ENCODE results near the gene HOPX. TPM values are rescaled to one million over a fixed set of nuclear protein-coding genes. Genes with fewer than 3 reads are reported as not detected.
A peak's percentile ranks its signal among the peaks of the same experiment; 100 is the strongest.

HOPX gene
- total and polyA plus RNA-seq, 2 of the 4 experiments (the other 2 are of a cell fraction), result 1.3 to 1.7 TPM

DNA sequence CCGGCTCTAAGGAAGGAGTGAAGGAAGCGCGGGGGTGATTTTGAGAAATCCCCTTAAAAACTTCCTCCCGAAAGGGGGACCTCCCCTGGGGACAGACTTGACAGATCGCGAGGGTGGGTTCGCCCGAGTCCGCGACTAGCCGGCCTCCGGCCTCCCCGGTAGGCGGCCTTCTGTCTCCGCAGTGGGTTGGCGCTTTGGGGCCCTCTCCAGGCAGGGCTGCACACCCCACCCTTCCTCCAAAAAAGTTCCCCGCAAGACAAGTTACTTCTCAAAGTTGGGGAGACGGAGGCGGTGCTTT, 24.8 kb downstream of the HOPX start:
- H3K27ac ChIP-seq (ENCODE audit: insufficient read depth, low read length), result no peak overlapping the region
- no peak overlapping the region for H3K4ac ChIP-seq (ENCODE audit: low read depth, low read length)
- H3K9ac ChIP-seq (ENCODE audit: low read depth, low read length), result no peak overlapping the region
- no peak overlapping the region for H3K56ac ChIP-seq (ENCODE audit: extremely low read depth, insufficient read depth, low read length)
- no peak overlapping the region for H2BK120ac ChIP-seq (ENCODE audit: low read depth, low read length)
- dilution Hi-C loops (cut with HindIII; ENCODE audit: low sequenced_read_pairs, unreplicated experiment), result no loop called here
- peak overlapping the region; percentile 93 for H2AFZ ChIP-seq (replicated peaks; ENCODE audit: low read length, poor library complexity)
- no peaks in the 10 kb centered on the region; the same call in 1 of the 2 replicates for H3K9me1 ChIP-seq (ENCODE audit: insufficient read depth, low read length)
- H3K23ac ChIP-seq (ENCODE audit: low read depth, low read length), result no peak overlapping the region
- ChIA-PET CTCF (no interaction called here), POLR2A (ENCODE audit: unreplicated experiment) (no interaction called here)
- H2BK15ac ChIP-seq (ENCODE audit: low read depth, low read length), result no peak overlapping the region
- H3K14ac ChIP-seq (replicated peaks; ENCODE audit: low read depth, low read length), result no peak overlapping the region
- DNase-seq (no peak), ATAC-seq (ENCODE audit: low read depth) (peak; percentile 53)
- no peak overlapping the region for H2AK5ac ChIP-seq (ENCODE audit: low read depth, low read length)
- H3K9me3 ChIP-seq (ENCODE audit: control insufficient read depth, insufficient read depth, low read length), result peaks cover 2% of the 10 kb centered on the region; the same call in 1 of the 2 replicates
- H3K18ac ChIP-seq (ENCODE audit: low read depth, low read length), result no peak overlapping the region
- peak overlapping the region; percentile 51 for H3K4me3 ChIP-seq (ENCODE audit: insufficient read depth, low read depth, low read length)
- H3K4me2 ChIP-seq (ENCODE audit: low read depth, low read length), result peak overlapping the region; percentile 38; the same call in 1 of the 2 replicates
- peaks cover 43% of the 10 kb centered on the region for H3K27me3 ChIP-seq (ENCODE audit: control insufficient read depth, insufficient read depth, low read length)
- H4K8ac ChIP-seq (ENCODE audit: low read depth in 2 of 2, low read length in 2 of 2), result no peak overlapping the region
- no TSS peak for BruUV-seq (replicated peaks)
- no peaks in the 10 kb centered on the region for H4K20me1 ChIP-seq (ENCODE audit: insufficient read depth, low read length)
- no peak overlapping the region for H2BK5ac ChIP-seq (ENCODE audit: low read depth, low read length, poor library complexity, severe bottlenecking)
- H3K4me1 ChIP-seq (ENCODE audit: control insufficient read depth, insufficient read depth, low read length), result peaks cover 2% of the 10 kb centered on the region; the same call in 1 of the 2 replicates
- intact Hi-C loops (cut with micrococcal nuclease), result loop anchor here (5.0 kb wide), 1 partner anchor 146 kb away; no protein-coding TSS in a partner anchor
- no peak overlapping the region for H2BK20ac ChIP-seq (ENCODE audit: low read depth, low read length)
- in situ Hi-C loops (cut with MboI; ENCODE audit: low sequenced_read_pairs), result no loop called here
- TF ChIP-seq, protein P1, sequence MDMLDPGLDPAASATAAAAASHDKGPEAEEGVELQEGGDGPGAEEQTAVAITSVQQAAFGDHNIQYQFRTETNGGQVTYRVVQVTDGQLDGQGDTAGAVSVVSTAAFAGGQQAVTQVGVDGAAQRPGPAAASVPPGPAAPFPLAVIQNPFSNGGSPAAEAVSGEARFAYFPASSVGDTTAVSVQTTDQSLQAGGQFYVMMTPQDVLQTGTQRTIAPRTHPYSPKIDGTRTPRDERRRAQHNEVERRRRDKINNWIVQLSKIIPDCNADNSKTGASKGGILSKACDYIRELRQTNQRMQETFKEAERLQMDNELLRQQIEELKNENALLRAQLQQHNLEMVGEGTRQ (IDR thresholded peaks at IDR 0.05; ENCODE audit: low read depth, low read length), result no peak
- TF ChIP-seq, protein P2, sequence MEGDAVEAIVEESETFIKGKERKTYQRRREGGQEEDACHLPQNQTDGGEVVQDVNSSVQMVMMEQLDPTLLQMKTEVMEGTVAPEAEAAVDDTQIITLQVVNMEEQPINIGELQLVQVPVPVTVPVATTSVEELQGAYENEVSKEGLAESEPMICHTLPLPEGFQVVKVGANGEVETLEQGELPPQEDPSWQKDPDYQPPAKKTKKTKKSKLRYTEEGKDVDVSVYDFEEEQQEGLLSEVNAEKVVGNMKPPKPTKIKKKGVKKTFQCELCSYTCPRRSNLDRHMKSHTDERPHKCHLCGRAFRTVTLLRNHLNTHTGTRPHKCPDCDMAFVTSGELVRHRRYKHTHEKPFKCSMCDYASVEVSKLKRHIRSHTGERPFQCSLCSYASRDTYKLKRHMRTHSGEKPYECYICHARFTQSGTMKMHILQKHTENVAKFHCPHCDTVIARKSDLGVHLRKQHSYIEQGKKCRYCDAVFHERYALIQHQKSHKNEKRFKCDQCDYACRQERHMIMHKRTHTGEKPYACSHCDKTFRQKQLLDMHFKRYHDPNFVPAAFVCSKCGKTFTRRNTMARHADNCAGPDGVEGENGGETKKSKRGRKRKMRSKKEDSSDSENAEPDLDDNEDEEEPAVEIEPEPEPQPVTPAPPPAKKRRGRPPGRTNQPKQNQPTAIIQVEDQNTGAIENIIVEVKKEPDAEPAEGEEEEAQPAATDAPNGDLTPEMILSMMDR (conservative IDR thresholded peaks at IDR 0.05; ENCODE audit: low read depth, low read length), result peak; percentile 25; the same call in 1 of the 2 replicates
- 0 out of 2 replicates have a peak, but pooled peaks have one; percentile 15 for TF ChIP-seq RAD21 (IDR thresholded peaks at IDR 0.05; ENCODE audit: low read length)
- no peak overlapping the region for H4K5ac ChIP-seq (ENCODE audit: low read depth, low read length)
- H2AK9ac ChIP-seq (replicated peaks; ENCODE audit: low read depth, low read length, poor library complexity), result no peak overlapping the region
- no peak overlapping the region for H4K91ac ChIP-seq (ENCODE audit: insufficient read depth, low read depth, low read length)
- no CpG with 5 or more reads among the region's 19 CpGs for WGBS, 2 experiments (ENCODE audit: extremely low coverage in 2 of 2, insufficient read length in 1 of 2)
- H3K79me1 ChIP-seq (ENCODE audit: low read depth in 1 of 2, low read length in 2 of 2), result no peaks in the 10 kb centered on the region
- H3K36me3 ChIP-seq (ENCODE audit: control insufficient read depth, insufficient read depth, low read length), result no peaks in the 10 kb centered on the region
